ENCODE data around the gene PRIMA1. TPM values are rescaled to one million over a fixed set of nuclear protein-coding genes. Genes with fewer than 3 reads are reported as not detected.

The PRIMA1 gene
- total RNA-seq, 1 experiment from 2014 or later, result not detected

DNA sequence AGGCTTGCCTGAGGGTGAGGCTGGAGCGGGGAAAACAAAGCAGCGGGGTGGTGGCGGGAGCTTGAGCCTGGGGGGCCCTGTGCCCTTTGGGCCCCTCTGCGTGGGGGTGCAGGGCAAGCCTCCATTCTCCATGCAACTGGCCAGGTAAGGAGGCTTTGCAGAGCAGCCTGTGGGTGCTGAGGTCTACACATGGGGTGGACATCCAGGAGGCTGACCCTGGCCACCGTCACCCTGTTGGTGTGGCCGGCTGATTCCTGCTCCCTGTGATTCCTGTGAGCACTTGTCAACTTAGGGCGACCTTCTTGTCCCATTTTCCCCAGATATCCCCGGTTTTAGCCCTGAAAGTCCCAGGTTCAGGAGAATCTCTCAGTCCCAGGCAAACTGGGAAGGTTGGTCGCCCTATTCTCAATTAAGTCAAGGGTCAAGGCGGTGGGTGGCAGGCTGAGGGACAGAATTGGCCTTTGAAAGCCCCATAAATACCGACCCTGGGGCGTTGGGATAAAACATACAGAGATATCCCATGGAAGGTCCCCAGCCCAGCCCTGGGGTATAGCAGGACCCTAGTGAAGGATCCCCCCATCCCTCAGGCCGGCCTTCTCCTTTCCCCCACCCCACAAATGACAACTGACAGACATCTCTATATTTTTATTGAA lies 70.5 kb downstream of the PRIMA1 start:
- Histone ChIP-seq H3K79me2 (ENCODE audit: low read length) (no peaks in the 10 kb centered on the region), H3K27ac (ENCODE audit: low read length) (no peak overlapping the region), H3K9ac (ENCODE audit: low read length) (no peak overlapping the region), H3K4me1 (ENCODE audit: low read length) (peaks cover 6% of the 10 kb centered on the region), H4K20me1 (ENCODE audit: insufficient read depth, low read depth, low read length) (no peaks in the 10 kb centered on the region), H3K36me3 (ENCODE audit: insufficient read depth, low read length) (no peaks in the 10 kb centered on the region), H3K4me3 (ENCODE audit: low read length) (no peak overlapping the region), H3K4me2 (ENCODE audit: low read depth, low read length, poor library complexity, severe bottlenecking) (no peak overlapping the region), H3K9me2 (replicated peaks; ENCODE audit: insufficient read depth, low read length) (no peaks in the 10 kb centered on the region), H3K9me3 (ENCODE audit: low read length) (no peaks in the 10 kb centered on the region), H2AFZ (ENCODE audit: low read length) (no peak overlapping the region), H3K27me3 (ENCODE audit: low read length) (no peaks in the 10 kb centered on the region)
- no peak for DNase-seq

DNA sequence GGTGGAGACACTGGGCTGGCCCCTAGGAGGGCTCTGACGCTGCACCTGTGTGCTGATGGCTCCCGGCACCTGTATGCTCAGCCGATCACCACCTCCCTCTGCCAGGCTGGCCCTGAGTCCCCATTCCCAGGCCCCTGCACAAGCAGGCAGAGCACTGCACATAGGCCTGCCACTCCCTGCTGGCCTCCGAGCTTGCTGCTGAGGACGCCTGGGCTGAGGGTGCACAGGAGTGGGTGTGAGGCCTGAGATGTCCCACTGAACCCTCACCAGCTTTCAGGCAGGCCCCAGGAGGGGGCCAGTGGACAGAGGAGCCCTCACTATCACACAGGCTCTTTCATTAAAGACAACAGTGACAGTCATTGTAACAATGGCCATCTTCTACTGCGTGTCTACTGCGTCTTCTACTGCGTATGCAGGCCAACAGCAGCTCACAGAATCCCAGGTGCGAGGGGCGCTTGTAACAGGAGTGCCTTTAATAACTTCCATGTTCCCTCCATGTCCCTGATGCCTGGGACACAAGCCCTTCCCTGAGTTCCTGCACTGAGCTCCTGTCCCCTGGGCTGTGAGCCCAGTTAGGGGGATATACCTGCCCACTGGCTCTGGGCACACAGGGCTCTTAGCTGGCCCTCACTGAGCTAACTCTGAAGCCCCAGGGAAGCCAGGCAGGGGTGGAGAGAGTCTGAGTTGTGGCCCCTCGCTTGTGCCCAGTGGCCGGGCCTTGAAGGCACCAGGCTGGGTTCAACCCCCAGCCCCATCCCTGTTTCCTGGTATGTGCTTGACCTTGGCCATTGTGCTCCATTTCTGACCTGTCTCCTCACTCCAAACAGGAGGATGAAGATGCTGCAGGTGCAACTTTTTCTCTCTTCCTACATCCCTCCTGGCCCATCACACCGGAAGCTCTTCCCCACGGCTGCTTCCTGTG lies 71.3 kb downstream of the PRIMA1 start:
- Histone ChIP-seq H3K27ac (ENCODE audit: low read length) (no peak overlapping the region), H3K4me2 (ENCODE audit: low read depth, low read length, poor library complexity, severe bottlenecking) (no peak overlapping the region), H3K4me3 (ENCODE audit: low read length) (no peak overlapping the region), H3K36me3 (ENCODE audit: insufficient read depth, low read length) (no peaks in the 10 kb centered on the region), H3K4me1 (ENCODE audit: low read length) (peaks cover 14% of the 10 kb centered on the region), H4K20me1 (ENCODE audit: insufficient read depth, low read depth, low read length) (no peaks in the 10 kb centered on the region), H3K27me3 (ENCODE audit: low read length) (no peaks in the 10 kb centered on the region), H3K9me2 (replicated peaks; ENCODE audit: insufficient read depth, low read length) (no peaks in the 10 kb centered on the region), H3K79me2 (ENCODE audit: low read length) (no peaks in the 10 kb centered on the region), H3K9me3 (ENCODE audit: low read length) (no peaks in the 10 kb centered on the region), H3K9ac (ENCODE audit: low read length) (no peak overlapping the region), H2AFZ (ENCODE audit: low read length) (no peak overlapping the region)
- no peak for DNase-seq

DNA sequence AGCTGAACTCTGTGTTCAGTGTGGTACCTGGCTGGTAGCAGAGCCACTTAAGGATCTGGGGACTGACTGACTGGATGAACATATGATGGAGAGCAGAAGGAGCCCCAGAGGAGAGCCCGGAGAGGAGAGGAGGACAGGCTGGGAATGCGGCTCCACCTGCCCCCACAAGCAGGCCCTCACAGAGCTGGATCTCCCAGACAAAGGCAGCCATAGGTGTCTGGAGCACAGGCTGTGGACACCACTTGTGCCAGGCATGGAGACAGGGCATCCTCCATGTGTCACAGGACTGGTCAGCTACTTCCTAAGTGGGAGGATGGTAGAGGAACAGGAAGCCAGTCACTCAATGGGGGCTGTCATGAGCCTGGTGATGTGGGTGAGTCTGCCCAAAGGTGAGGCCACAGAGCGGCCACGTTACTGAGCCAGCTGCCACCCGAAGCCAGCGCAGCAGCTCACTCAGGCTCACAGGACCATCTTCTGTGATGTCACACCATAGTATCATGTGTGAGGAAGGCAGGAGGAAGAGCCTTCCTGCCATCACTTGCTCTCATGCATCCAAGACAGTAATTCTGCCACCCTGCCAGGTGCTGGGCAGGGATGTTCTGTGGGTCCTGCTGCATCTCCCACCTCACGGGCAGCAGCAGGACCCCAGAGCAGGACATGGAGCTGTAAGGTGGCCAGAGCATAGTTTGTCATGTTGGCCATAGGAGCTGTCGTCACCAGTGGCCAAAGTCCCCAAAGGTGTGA lies 72.1 kb downstream of the PRIMA1 start:
- H3K27ac ChIP-seq (ENCODE audit: low read length), result no peak overlapping the region
- no peaks in the 10 kb centered on the region for H4K20me1 ChIP-seq (ENCODE audit: insufficient read depth, low read depth, low read length)
- no peaks in the 10 kb centered on the region for H3K9me2 ChIP-seq (replicated peaks; ENCODE audit: insufficient read depth, low read length)
- H3K9ac ChIP-seq (ENCODE audit: low read length), result no peak overlapping the region
- H3K4me2 ChIP-seq (ENCODE audit: low read depth, low read length, poor library complexity, severe bottlenecking), result no peak overlapping the region
- DNase-seq, result no peak
- peaks cover 17% of the 10 kb centered on the region for H3K4me1 ChIP-seq (ENCODE audit: low read length)
- H3K36me3 ChIP-seq (ENCODE audit: insufficient read depth, low read length), result no peaks in the 10 kb centered on the region
- H3K4me3 ChIP-seq (ENCODE audit: low read length), result no peak overlapping the region
- no peaks in the 10 kb centered on the region for H3K9me3 ChIP-seq (ENCODE audit: low read length)
- no peaks in the 10 kb centered on the region for H3K79me2 ChIP-seq (ENCODE audit: low read length)
- no peaks in the 10 kb centered on the region for H3K27me3 ChIP-seq (ENCODE audit: low read length)
- no peak overlapping the region for H2AFZ ChIP-seq (ENCODE audit: low read length)

DNA sequence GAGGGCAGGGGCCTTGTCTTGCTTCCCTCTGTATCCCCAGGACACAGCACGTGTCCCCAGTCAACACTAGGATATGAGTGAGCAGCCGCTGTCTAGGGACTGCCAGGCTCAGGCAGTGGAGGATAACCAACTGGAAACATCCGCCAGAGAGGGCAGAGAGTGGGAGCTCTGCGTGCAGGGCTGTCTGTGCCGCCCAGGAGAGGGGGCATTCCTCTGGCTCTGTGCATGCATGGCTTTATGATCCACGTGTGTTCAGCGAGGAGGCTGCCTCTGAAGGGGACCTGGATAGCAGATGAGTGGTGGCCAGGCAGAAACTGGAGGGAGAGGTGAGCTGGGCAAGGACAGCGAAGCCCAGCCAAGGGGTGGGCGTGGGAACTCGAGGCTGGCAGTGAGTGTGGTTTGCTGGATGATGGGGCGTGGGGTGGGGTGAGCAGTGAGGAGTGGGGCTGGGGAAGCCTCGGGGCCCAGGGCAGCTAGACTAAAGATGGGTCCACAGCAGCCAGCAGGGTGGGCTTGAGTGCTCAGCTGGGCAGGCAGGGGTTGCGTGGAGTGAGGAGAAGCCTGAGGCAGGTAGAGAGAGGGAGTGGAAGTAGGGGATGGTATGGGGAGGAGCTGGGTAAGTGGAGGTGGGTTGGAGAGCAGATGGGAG lies 72.9 kb downstream of the PRIMA1 start:
- H4K20me1 ChIP-seq (ENCODE audit: insufficient read depth, low read depth, low read length), result no peaks in the 10 kb centered on the region
- no peak overlapping the region for H3K27ac ChIP-seq (ENCODE audit: low read length)
- no peak overlapping the region for H3K4me3 ChIP-seq (ENCODE audit: low read length)
- no peak for DNase-seq
- no peak overlapping the region for H2AFZ ChIP-seq (ENCODE audit: low read length)
- H3K36me3 ChIP-seq (ENCODE audit: insufficient read depth, low read length), result no peaks in the 10 kb centered on the region
- H3K9me2 ChIP-seq (replicated peaks; ENCODE audit: insufficient read depth, low read length), result no peaks in the 10 kb centered on the region
- no peaks in the 10 kb centered on the region for H3K27me3 ChIP-seq (ENCODE audit: low read length)
- H3K4me2 ChIP-seq (ENCODE audit: low read depth, low read length, poor library complexity, severe bottlenecking), result no peak overlapping the region
- H3K79me2 ChIP-seq (ENCODE audit: low read length), result no peaks in the 10 kb centered on the region
- peaks cover 21% of the 10 kb centered on the region for H3K4me1 ChIP-seq (ENCODE audit: low read length)
- H3K9me3 ChIP-seq (ENCODE audit: low read length), result no peaks in the 10 kb centered on the region
- H3K9ac ChIP-seq (ENCODE audit: low read length), result no peak overlapping the region

DNA sequence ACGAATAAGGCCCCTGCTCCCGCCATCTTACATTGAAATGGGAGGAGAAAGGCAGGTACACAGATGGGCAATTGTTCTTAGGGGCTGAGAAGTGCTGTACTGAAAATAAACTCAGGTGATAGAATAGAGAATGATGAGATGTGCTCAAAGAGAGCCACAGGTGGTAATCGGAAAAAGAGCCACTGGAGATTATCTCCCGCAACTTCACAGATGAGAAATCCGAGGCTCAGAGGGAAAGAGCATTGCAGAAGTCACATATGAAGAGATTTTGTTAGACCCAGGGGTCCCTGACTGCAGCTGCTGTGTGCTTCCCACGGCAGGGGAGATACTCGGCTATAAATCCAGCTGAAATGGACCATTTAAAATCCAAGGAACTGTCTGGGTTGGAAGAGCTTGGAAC lies 73.7 kb downstream of the PRIMA1 start:
- peaks cover 29% of the 10 kb centered on the region for H3K4me1 ChIP-seq (ENCODE audit: low read length)
- H3K4me2 ChIP-seq (ENCODE audit: low read depth, low read length, poor library complexity, severe bottlenecking), result no peak overlapping the region
- H3K4me3 ChIP-seq (ENCODE audit: low read length), result no peak overlapping the region
- H3K27me3 ChIP-seq (ENCODE audit: low read length), result no peaks in the 10 kb centered on the region
- H2AFZ ChIP-seq (ENCODE audit: low read length), result no peak overlapping the region
- no peak overlapping the region for H3K27ac ChIP-seq (ENCODE audit: low read length)
- DNase-seq, result no peak
- no peaks in the 10 kb centered on the region for H4K20me1 ChIP-seq (ENCODE audit: insufficient read depth, low read depth, low read length)
- no peaks in the 10 kb centered on the region for H3K79me2 ChIP-seq (ENCODE audit: low read length)
- H3K9me3 ChIP-seq (ENCODE audit: low read length), result no peaks in the 10 kb centered on the region
- H3K36me3 ChIP-seq (ENCODE audit: insufficient read depth, low read length), result no peaks in the 10 kb centered on the region
- H3K9ac ChIP-seq (ENCODE audit: low read length), result no peak overlapping the region
- no peaks in the 10 kb centered on the region for H3K9me2 ChIP-seq (replicated peaks; ENCODE audit: insufficient read depth, low read length)

DNA sequence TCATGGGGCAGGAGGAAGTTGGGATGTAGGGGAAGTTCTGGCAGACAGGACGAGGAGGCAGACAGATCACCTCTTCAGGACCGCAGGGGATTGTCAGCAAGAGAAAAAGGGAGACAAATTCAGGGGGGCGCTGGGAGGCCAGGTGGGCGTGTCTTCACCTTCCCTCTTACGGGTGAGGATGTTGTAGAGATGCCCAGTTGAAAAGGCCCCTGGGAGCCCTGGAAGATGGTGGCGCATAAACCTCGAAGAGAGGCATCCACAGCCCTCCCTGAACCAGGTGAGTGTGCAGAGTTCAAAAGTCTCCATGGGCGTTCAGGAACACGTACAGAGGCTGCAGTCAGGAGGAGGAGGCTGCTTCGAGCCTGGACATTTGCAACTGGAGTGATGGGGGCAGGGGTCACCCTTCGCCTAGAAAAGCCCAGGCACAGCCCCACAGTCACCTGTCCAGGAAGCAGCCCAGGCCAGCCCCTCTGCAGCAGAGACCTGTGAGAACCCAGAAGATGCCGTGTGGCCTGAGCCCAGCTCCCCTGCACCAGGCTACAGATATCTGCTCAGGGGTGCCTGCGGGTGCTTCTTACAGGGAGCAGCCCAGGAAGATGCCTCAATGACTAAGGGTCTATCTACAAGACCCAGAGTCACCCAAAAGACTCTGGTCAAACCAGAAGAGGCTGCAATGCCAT lies 74.4 kb downstream of the PRIMA1 start:
- H3K36me3 ChIP-seq (ENCODE audit: insufficient read depth, low read length), result no peaks in the 10 kb centered on the region
- H3K9me2 ChIP-seq (replicated peaks; ENCODE audit: insufficient read depth, low read length), result no peaks in the 10 kb centered on the region
- DNase-seq, result no peak
- H2AFZ ChIP-seq (ENCODE audit: low read length), result no peak overlapping the region
- peaks cover 37% of the 10 kb centered on the region for H3K4me1 ChIP-seq (ENCODE audit: low read length)
- H3K27me3 ChIP-seq (ENCODE audit: low read length), result no peaks in the 10 kb centered on the region
- H3K27ac ChIP-seq (ENCODE audit: low read length), result no peak overlapping the region
- no peaks in the 10 kb centered on the region for H3K9me3 ChIP-seq (ENCODE audit: low read length)
- no peak overlapping the region for H3K4me2 ChIP-seq (ENCODE audit: low read depth, low read length, poor library complexity, severe bottlenecking)
- H3K9ac ChIP-seq (ENCODE audit: low read length), result no peak overlapping the region
- no peaks in the 10 kb centered on the region for H4K20me1 ChIP-seq (ENCODE audit: insufficient read depth, low read depth, low read length)
- no peak overlapping the region for H3K4me3 ChIP-seq (ENCODE audit: low read length)
- no peaks in the 10 kb centered on the region for H3K79me2 ChIP-seq (ENCODE audit: low read length)

DNA sequence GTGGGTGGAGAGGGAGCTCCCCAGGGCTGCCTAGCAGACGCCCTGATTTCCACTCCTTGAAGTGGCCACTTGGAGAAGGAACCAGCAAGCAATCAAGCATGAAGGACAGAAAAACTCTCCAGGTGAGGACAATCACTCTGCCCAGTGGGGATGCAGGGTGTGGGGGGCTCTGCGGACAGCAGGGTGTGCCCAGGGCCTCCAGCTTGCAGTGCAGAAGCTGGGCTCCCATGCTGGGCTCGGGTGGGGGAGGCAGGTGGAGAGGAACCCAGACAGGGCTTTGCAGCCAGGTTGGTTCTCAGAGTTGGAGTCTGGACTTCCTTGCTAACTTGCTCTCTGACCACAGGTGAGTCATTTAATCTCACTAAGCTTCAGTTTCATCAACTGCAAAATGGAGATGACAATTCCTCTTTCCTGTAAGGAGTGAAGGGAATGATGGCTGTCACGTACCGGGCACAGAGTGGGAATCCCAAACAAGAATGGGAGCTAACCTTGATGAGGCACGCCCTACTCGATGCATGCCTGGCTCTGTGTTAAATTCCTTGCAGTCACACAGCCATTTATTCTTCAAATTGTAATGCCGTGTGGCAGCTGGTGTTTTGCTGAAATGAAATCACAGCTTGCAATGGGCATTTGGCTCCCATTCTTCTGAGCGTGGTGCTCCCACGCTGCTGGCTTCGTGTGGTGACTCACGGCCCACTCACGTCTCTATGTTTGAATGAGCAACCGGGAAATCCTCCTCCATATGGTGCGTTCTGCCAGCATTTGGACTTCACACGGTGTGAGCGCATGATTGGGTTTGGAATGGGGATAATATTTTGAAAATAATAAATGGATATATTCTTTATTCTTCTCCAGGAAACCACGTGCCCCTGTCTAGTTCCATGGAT lies 75.2 kb downstream of the PRIMA1 start:
- Histone ChIP-seq H3K9me3 (ENCODE audit: low read length) (no peaks in the 10 kb centered on the region), H3K27me3 (ENCODE audit: low read length) (no peaks in the 10 kb centered on the region), H3K4me3 (ENCODE audit: low read length) (no peak overlapping the region), H3K79me2 (ENCODE audit: low read length) (no peaks in the 10 kb centered on the region), H3K9ac (ENCODE audit: low read length) (no peak overlapping the region; the same call in 1 of the 2 replicates), H3K9me2 (replicated peaks; ENCODE audit: insufficient read depth, low read length) (no peaks in the 10 kb centered on the region), H3K4me1 (ENCODE audit: low read length) (peaks cover 45% of the 10 kb centered on the region), H4K20me1 (ENCODE audit: insufficient read depth, low read depth, low read length) (no peaks in the 10 kb centered on the region), H3K27ac (ENCODE audit: low read length) (no peak overlapping the region), H3K4me2 (ENCODE audit: low read depth, low read length, poor library complexity, severe bottlenecking) (no peak overlapping the region), H3K36me3 (ENCODE audit: insufficient read depth, low read length) (no peaks in the 10 kb centered on the region), H2AFZ (ENCODE audit: low read length) (no peak overlapping the region)
- DNase-seq, result no peak
